Brain microvascular endothelial cell (primary cell): Measurements from ENCODE around the gene METTL18.

ENCODE experiments used
- DNase-seq: peaks from one replicate; pipeline ENCODE4 v3.0.0-alpha.2; 2020
- H3K27ac ChIP-seq: fragments of 250-450 bp; sonication (Bioruptor Pico); 2 replicates; pipeline ENCODE4 v1.5.1; 2020; ENCODE audit warnings: mild to moderate bottlenecking, moderate library complexity
- H3K27me3 ChIP-seq: fragments of 250-450 bp; sonication (Bioruptor Pico); replicated peaks from 2 replicates; pipeline ENCODE4 v1.5.1; 2020; ENCODE audit warnings: mild to moderate bottlenecking
- H3K36me3 ChIP-seq: fragments of 250-450 bp; sonication (Bioruptor Pico); replicated peaks from 2 replicates; pipeline ENCODE4 v1.5.1; 2020; ENCODE audit warnings: mild to moderate bottlenecking
- H3K4me3 ChIP-seq: 2 replicates; pipeline ENCODE4 v1.5.1; 2011; ENCODE audit warnings: low read depth, mild to moderate bottlenecking, control low read depth, low read length, moderate library complexity
- CTCF ChIP-seq: IDR thresholded peaks from 2 replicates; pipeline ENCODE4 v1.5.1; 2011; ENCODE audit warnings: low read depth, mild to moderate bottlenecking, moderate library complexity, low read length, control low read depth, inconsistent platforms; ENCODE audit errors: missing control alignments
- in situ Hi-C: cut with HindIII; loops from 2 replicates; pipeline ENCODE4 v1.10.0; 2017; ENCODE audit warnings: low sequenced_read_pairs, low pct_ligation_motif_present

Gene METTL18

GRCh38 chr1:169833179-169833901 lies 38.6 kb upstream of the METTL18 start:
- Histone ChIP-seq H3K27me3 (no peaks in the 10 kb centered on the region), H3K4me3 (no peak overlapping the region), H3K27ac (no peak overlapping the region), H3K36me3 (no peaks in the 10 kb centered on the region)
- no peak for TF ChIP-seq CTCF
- DNase-seq: no peak
- in situ Hi-C loops: no loop called here

- H3K27ac ChIP-seq: no peak overlapping the region
- no peak for TF ChIP-seq CTCF
- in situ Hi-C loops: no loop called here
- no peaks in the 10 kb centered on the region for H3K36me3 ChIP-seq
- DNase-seq: no peak
- no peak overlapping the region for H3K4me3 ChIP-seq
- no peaks in the 10 kb centered on the region for H3K27me3 ChIP-seq
These were observed 35.0 kb upstream of the METTL18 start for GRCh38 chr1:169829671-169830070.

- no peak for TF ChIP-seq CTCF
- Histone ChIP-seq H3K4me3 (no peak overlapping the region), H3K27ac (no peak overlapping the region), H3K27me3 (no peaks in the 10 kb centered on the region), H3K36me3 (peaks cover 3% of the 10 kb centered on the region)
- in situ Hi-C loops: no loop called here
- DNase-seq: no peak
These were observed 29.4 kb upstream of the METTL18 start for GRCh38 chr1:169824153-169824552.

GRCh38 chr1:169821500-169821899 lies 26.8 kb upstream of the METTL18 start:
- H3K27me3 ChIP-seq: no peaks in the 10 kb centered on the region
- H3K36me3 ChIP-seq: peaks cover 3% of the 10 kb centered on the region
- DNase-seq: no peak
- no peak overlapping the region for H3K27ac ChIP-seq
- TF ChIP-seq CTCF: no peak
- no peak overlapping the region for H3K4me3 ChIP-seq
- in situ Hi-C loops: no loop called here

- in situ Hi-C loops: no loop called here
- no peaks in the 10 kb centered on the region for H3K36me3 ChIP-seq
- H3K4me3 ChIP-seq: no peak overlapping the region
- no peak for TF ChIP-seq CTCF
- H3K27me3 ChIP-seq: no peaks in the 10 kb centered on the region
- H3K27ac ChIP-seq: no peak overlapping the region
- no peak for DNase-seq
These were observed 21.9 kb upstream of the METTL18 start for GRCh38 chr1:169816617-169817016.

- Histone ChIP-seq H3K4me3 (no peak overlapping the region), H3K36me3 (no peaks in the 10 kb centered on the region), H3K27me3 (no peaks in the 10 kb centered on the region), H3K27ac (no peak overlapping the region)
- TF ChIP-seq CTCF: no peak
- in situ Hi-C loops: no loop called here
- DNase-seq: no peak
These were observed 19.6 kb upstream of the METTL18 start for GRCh38 chr1:169814265-169814664.
